Neural cell (in vitro differentiated cells): ENCODE data around the gene PDE1C. TPM values are rescaled to one million over a fixed set of nuclear protein-coding genes. Genes with fewer than 3 reads are reported as not detected.

ENCODE experiments used
- H2AFZ ChIP-seq: fragments of 200-600, 300-800 bp; sonication (generic), shearing (Covaris generic); 2 replicates; pipeline ENCODE4 v1.6.0; 2014; ENCODE audit warnings: low read depth, mild to moderate bottlenecking, antibody characterized with exemption, low read length, moderate library complexity
- H3F3A ChIP-seq: fragments of 200-600 bp; shearing (Covaris generic); 2 replicates; pipeline ENCODE4 v1.6.1; 2016; ENCODE audit warnings: mild to moderate bottlenecking, moderate library complexity, mixed read lengths, antibody characterized with exemption, low read length; ENCODE audit not compliant: insufficient read depth, poor library complexity, severe bottlenecking
- H3K27ac ChIP-seq: fragments of 200-600, 300-800 bp; sonication (generic), shearing (Covaris generic); 2 replicates; pipeline ENCODE4 v1.5.1; 2014; ENCODE audit warnings: mild to moderate bottlenecking, low read length, moderate library complexity
- H3K27me3 ChIP-seq: fragments of 300-800, 200-600 bp; sonication (generic), shearing (Covaris generic); 2 replicates; pipeline ENCODE4 v1.6.0; 2014; ENCODE audit warnings: mild to moderate bottlenecking, low read depth, low read length, moderate library complexity; ENCODE audit not compliant: insufficient read depth
- H3K36me3 ChIP-seq: fragments of 300-800, 200-600 bp; sonication (generic), shearing (Covaris generic); 2 replicates; pipeline ENCODE4 v1.5.1; 2014; ENCODE audit warnings: mild to moderate bottlenecking, antibody characterized with exemption, low read length, moderate library complexity; ENCODE audit not compliant: insufficient read depth
- H3K4me2 ChIP-seq: fragments of 300-800, 200-600 bp; sonication (generic), shearing (Covaris generic); 2 replicates; pipeline ENCODE4 v1.6.0; 2014; ENCODE audit warnings: mild to moderate bottlenecking, low read length
- H3K4me3 ChIP-seq: fragments of 300-800, 200-600 bp; sonication (generic), shearing (Covaris generic); 2 replicates; pipeline ENCODE4 v1.5.1; 2014; ENCODE audit warnings: mild to moderate bottlenecking, low read length, moderate library complexity
- H3K79me2 ChIP-seq: fragments of 200-600 bp; shearing (Covaris generic); replicated peaks from 2 replicates; pipeline ENCODE4 v1.6.0; 2014; ENCODE audit warnings: mild to moderate bottlenecking, low read length, moderate library complexity; ENCODE audit not compliant: insufficient read depth
- H3K9ac ChIP-seq: fragments of 300-800, 200-600 bp; sonication (generic), shearing (Covaris generic); 2 replicates; pipeline ENCODE4 v1.6.1; 2016; ENCODE audit warnings: mild to moderate bottlenecking, low read length, mixed read lengths
- H3K9me2 ChIP-seq: fragments of 200-600 bp; shearing (Covaris generic); 2 replicates; pipeline ENCODE4 v1.6.1; 2016; ENCODE audit warnings: mild to moderate bottlenecking, low read length, mixed read lengths; ENCODE audit not compliant: insufficient read depth
- H3K9me3 ChIP-seq: fragments of 200-600, 300-800 bp; sonication (generic), shearing (Covaris generic); 2 replicates; pipeline ENCODE4 v1.6.1; 2016; ENCODE audit warnings: mild to moderate bottlenecking, mixed run types, low read length, moderate library complexity, mixed read lengths
- H4K20me1 ChIP-seq: fragments of 200-600 bp; shearing (Covaris generic); 2 replicates; pipeline ENCODE4 v1.6.1; 2016; ENCODE audit warnings: mild to moderate bottlenecking, mixed run types; ENCODE audit not compliant: insufficient read depth
- CTCF ChIP-seq: fragments of 450-650 bp; IDR thresholded peaks from 2 replicates; pipeline ENCODE4 v1.5.1; 2014; ENCODE audit warnings: antibody characterized with exemption, mild to moderate bottlenecking, moderate library complexity; ENCODE audit not compliant: poor library complexity, severe bottlenecking
- EP300 ChIP-seq: fragments of 450-650 bp; conservative IDR thresholded peaks from 2 replicates; pipeline ENCODE4 v1.6.1; 2014; ENCODE audit warnings: antibody characterized with exemption, mild to moderate bottlenecking, moderate library complexity; ENCODE audit not compliant: poor library complexity, severe bottlenecking
- EZH2 ChIP-seq: fragments of 200-600, 300-800 bp; shearing (Covaris generic), sonication (generic); IDR thresholded peaks from 2 replicates; pipeline ENCODE4 v1.6.1; 2014; ENCODE audit warnings: antibody characterized with exemption, low read length, borderline replicate concordance, mild to moderate bottlenecking; ENCODE audit not compliant: insufficient read depth, poor library complexity, severe bottlenecking
- MXI1 ChIP-seq: fragments of 450-650 bp; conservative IDR thresholded peaks from 2 replicates; pipeline ENCODE4 v1.6.1; 2014; ENCODE audit warnings: antibody characterized with exemption, mild to moderate bottlenecking; ENCODE audit not compliant: poor library complexity, severe bottlenecking
- POLR2AphosphoS5 ChIP-seq: IDR thresholded peaks from 2 replicates; pipeline ENCODE4 v1.6.1; 2012
- RAD21 ChIP-seq: fragments of 450-650 bp; conservative IDR thresholded peaks from 2 replicates; pipeline ENCODE4 v1.6.1; 2014; ENCODE audit warnings: antibody characterized with exemption, mild to moderate bottlenecking, moderate library complexity
- SMC3 ChIP-seq: fragments of 450-650 bp; conservative IDR thresholded peaks from 2 replicates; pipeline ENCODE4 v1.6.1; 2014; ENCODE audit warnings: antibody characterized with exemption, mild to moderate bottlenecking, moderate library complexity; ENCODE audit not compliant: poor library complexity
- TAF1 ChIP-seq: IDR thresholded peaks from 2 replicates; pipeline ENCODE4 v1.6.1; 2012; ENCODE audit warnings: low read depth
- polyA plus RNA-seq: library from polyadenylated mRNA; depleted of rRNA; stranded (reverse); fragments of >200 nt; gene quantifications from 2 replicates; pipeline ENCODE4 v1.2.3, GENCODE V29; 2014
- TF ChIP-seq, protein P1 (sequence below): IDR thresholded peaks from 2 replicates; pipeline ENCODE4 v1.6.1; 2012; ENCODE audit warnings: borderline replicate concordance

PDE1C gene
- polyA plus RNA-seq, 1 donor from 2014 or later: 6.6 TPM

GRCh38 chr7:31982962-31983361 is 87.2 kb downstream of the PDE1C start:
- Histone ChIP-seq H3K4me3 (no peak overlapping the region), H3K79me2 (no peaks in the 10 kb centered on the region), H2AFZ (no peak overlapping the region), H3K27me3 (no peaks in the 10 kb centered on the region), H3F3A (no peaks in the 10 kb centered on the region), H3K27ac (no peak overlapping the region), H4K20me1 (no peaks in the 10 kb centered on the region), H3K36me3 (no peaks in the 10 kb centered on the region), H3K4me2 (no peak overlapping the region), H3K9me3 (no peaks in the 10 kb centered on the region), H3K9ac (no peak overlapping the region), H3K9me2 (no peaks in the 10 kb centered on the region)
- TF ChIP-seq SMC3: no peak
- no peak for TF ChIP-seq EP300

GRCh38 chr7:31981874-31982390 is 88.3 kb downstream of the PDE1C start:
- Histone ChIP-seq H3K27ac (no peak overlapping the region), H3K36me3 (no peaks in the 10 kb centered on the region), H3K9me3 (no peaks in the 10 kb centered on the region), H3K9ac (no peak overlapping the region), H3K9me2 (no peaks in the 10 kb centered on the region), H3K27me3 (no peaks in the 10 kb centered on the region), H3K4me3 (no peak overlapping the region), H3K4me2 (no peak overlapping the region), H3F3A (no peaks in the 10 kb centered on the region), H4K20me1 (no peaks in the 10 kb centered on the region), H3K79me2 (no peaks in the 10 kb centered on the region), H2AFZ (no peak overlapping the region)
- TF ChIP-seq EP300 (no peak), CTCF (no peak), RAD21 (no peak), TAF1 (no peak), SMC3 (no peak), MXI1 (no peak), POLR2AphosphoS5 (no peak), EZH2 (no peak)
- TF ChIP-seq, protein P1, sequence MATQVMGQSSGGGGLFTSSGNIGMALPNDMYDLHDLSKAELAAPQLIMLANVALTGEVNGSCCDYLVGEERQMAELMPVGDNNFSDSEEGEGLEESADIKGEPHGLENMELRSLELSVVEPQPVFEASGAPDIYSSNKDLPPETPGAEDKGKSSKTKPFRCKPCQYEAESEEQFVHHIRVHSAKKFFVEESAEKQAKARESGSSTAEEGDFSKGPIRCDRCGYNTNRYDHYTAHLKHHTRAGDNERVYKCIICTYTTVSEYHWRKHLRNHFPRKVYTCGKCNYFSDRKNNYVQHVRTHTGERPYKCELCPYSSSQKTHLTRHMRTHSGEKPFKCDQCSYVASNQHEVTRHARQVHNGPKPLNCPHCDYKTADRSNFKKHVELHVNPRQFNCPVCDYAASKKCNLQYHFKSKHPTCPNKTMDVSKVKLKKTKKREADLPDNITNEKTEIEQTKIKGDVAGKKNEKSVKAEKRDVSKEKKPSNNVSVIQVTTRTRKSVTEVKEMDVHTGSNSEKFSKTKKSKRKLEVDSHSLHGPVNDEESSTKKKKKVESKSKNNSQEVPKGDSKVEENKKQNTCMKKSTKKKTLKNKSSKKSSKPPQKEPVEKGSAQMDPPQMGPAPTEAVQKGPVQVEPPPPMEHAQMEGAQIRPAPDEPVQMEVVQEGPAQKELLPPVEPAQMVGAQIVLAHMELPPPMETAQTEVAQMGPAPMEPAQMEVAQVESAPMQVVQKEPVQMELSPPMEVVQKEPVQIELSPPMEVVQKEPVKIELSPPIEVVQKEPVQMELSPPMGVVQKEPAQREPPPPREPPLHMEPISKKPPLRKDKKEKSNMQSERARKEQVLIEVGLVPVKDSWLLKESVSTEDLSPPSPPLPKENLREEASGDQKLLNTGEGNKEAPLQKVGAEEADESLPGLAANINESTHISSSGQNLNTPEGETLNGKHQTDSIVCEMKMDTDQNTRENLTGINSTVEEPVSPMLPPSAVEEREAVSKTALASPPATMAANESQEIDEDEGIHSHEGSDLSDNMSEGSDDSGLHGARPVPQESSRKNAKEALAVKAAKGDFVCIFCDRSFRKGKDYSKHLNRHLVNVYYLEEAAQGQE: no peak
